ENCODE data around the gene CFHR4.
A peak's percentile ranks its signal among the peaks of the same experiment; 100 is the strongest.
"Not testable (repeated sequence)": the region's sequence is repeated elsewhere in the genome, so short reads cannot be mapped to it uniquely, and the experiment has no call there.

CFHR4 gene

GRCh38 chr1:196933531-196934189, 45.8 kb downstream of the CFHR4 start:
- no peak for DNase-seq (ENCODE audit: extremely low spot score)
- CTCF ChIA-PET = no interaction called here
- no peak for TF ChIP-seq CTCF (IDR thresholded peaks at IDR 0.05; ENCODE audit: control extremely low read depth, extremely low read depth, low read depth, missing control alignments)
- POLR2A ChIA-PET = no interaction called here

- CTCF ChIA-PET = interaction anchor here (1.2 kb wide), 1 partner anchor 9 kb away, joined by 3 read pairs; no protein-coding TSS in a partner anchor
Observed at GRCh38 chr1:196941474-196941873, 53.6 kb downstream of the CFHR4 start.

GRCh38 chr1:196943568-196943967, 55.7 kb downstream of the CFHR4 start, which contains the start of gene CFHR2:
Gene CFHR2, plus strand, starts transcription at chr1:196943738. Its CDS starts 143 bp downstream, at chr1:196943881.
- POLR2A ChIA-PET; DNase-seq (ENCODE audit: extremely low spot score); CTCF ChIA-PET: not testable (repeated sequence)

More at GRCh38 chr1:196941474-196941873, 53.6 kb downstream of the CFHR4 start:
- DNase-seq (ENCODE audit: extremely low spot score); POLR2A ChIA-PET: not testable (repeated sequence)

- POLR2A ChIA-PET = no interaction called here
- TF ChIP-seq CTCF (IDR thresholded peaks at IDR 0.05; ENCODE audit: control extremely low read depth, extremely low read depth, low read depth, missing control alignments) = no peak
- DNase-seq (ENCODE audit: extremely low spot score) = peak; percentile 7
- CTCF ChIA-PET = interaction anchor here (1.6 kb wide), 1 partner anchor 14 kb away, joined by 4 read pairs; no protein-coding TSS in a partner anchor
Observed at GRCh38 chr1:196951711-196952394, 64.0 kb downstream of the CFHR4 start.

- no peak for DNase-seq (ENCODE audit: extremely low spot score)
- ChIA-PET POLR2A (no interaction called here), CTCF (no interaction called here)
- TF ChIP-seq CTCF (IDR thresholded peaks at IDR 0.05; ENCODE audit: control extremely low read depth, extremely low read depth, low read depth, missing control alignments) = no peak
Observed at GRCh38 chr1:196954778-196955177, 66.9 kb downstream of the CFHR4 start.

- no peak for DNase-seq (ENCODE audit: extremely low spot score)
- no peak for TF ChIP-seq CTCF (IDR thresholded peaks at IDR 0.05; ENCODE audit: control extremely low read depth, extremely low read depth, low read depth, missing control alignments)
- POLR2A ChIA-PET = no interaction called here
- CTCF ChIA-PET = no interaction called here
Observed at GRCh38 chr1:196955926-196956325, 68.1 kb downstream of the CFHR4 start.

GRCh38 chr1:196960854-196961253, 73.0 kb downstream of the CFHR4 start:
- ChIA-PET POLR2A (no interaction called here), CTCF (interaction anchor here (1.9 kb wide), 1 partner anchor 9 kb away, joined by 5 read pairs; no protein-coding TSS in a partner anchor)
- DNase-seq (ENCODE audit: extremely low spot score) = no peak
- TF ChIP-seq CTCF (IDR thresholded peaks at IDR 0.05; ENCODE audit: control extremely low read depth, extremely low read depth, low read depth, missing control alignments) = no peak
